Spleen (tissue), 11 donors: Measurements from ENCODE around the gene HCFC1. TPM values are rescaled to one million over a fixed set of nuclear protein-coding genes. Genes with fewer than 3 reads are reported as not detected.
"Not testable (repeated sequence)": the region's sequence is repeated elsewhere in the genome, so short reads cannot be mapped to it uniquely, and the experiment has no call there.

Experiments
- DNase-seq: peaks from one replicate; pipeline ENCODE4 v3.0.0-alpha.2; 2020
- H3K27ac ChIP-seq, 8 donors: fragments of 200-600 bp; sonication (generic) in 7 of 8; 1 replicate in 4 of 8; 2 replicates in 4 of 8; pipeline versions ENCODE4 v1.5.0 to v1.8.0; 2016 to 2021; ENCODE audit warnings: inconsistent platforms in 4 of 8, mild to moderate bottlenecking in 4 of 8, moderate library complexity in 1 of 8
- H3K27me3 ChIP-seq, 7 donors: fragments of 200-600 bp; sonication (generic) in 6 of 7; replicated peaks in 1 of 7; 1 replicate in 4 of 7; 2 replicates in 3 of 7; pipeline versions ENCODE4 v1.5.0 to v1.8.0; 2016 to 2021; ENCODE audit warnings: inconsistent platforms in 3 of 7, mild to moderate bottlenecking in 1 of 7
- H3K36me3 ChIP-seq, 6 donors: fragments of 200-600 bp; sonication (generic) in 5 of 6; 1 replicate in 4 of 6; 2 replicates in 2 of 6; pipeline versions ENCODE4 v1.5.0 to v1.8.0; 2016 to 2021; ENCODE audit warnings: inconsistent platforms in 2 of 6
- H3K4me1 ChIP-seq, 6 donors: fragments of 200-600 bp; sonication (generic) in 5 of 6; 1 replicate in 3 of 6; 2 replicates in 3 of 6; pipeline versions ENCODE4 v1.5.0 to v1.8.0; 2016 to 2021; ENCODE audit warnings: inconsistent platforms in 3 of 6
- H3K4me3 ChIP-seq, 8 donors: fragments of 200-600 bp; sonication (generic) in 7 of 8; 1 replicate in 4 of 8; 2 replicates in 4 of 8; pipeline versions ENCODE4 v1.5.0 to v1.8.0; 2016 to 2021; ENCODE audit warnings: inconsistent platforms in 4 of 8, mild to moderate bottlenecking in 4 of 8, moderate library complexity in 2 of 8
- H3K9me3 ChIP-seq, 8 donors: fragments of 200-600 bp; sonication (generic) in 7 of 8; 1 replicate in 4 of 8; 2 replicates in 4 of 8; pipeline versions ENCODE4 v1.5.0 to v1.8.0; 2016 to 2021; ENCODE audit warnings: inconsistent platforms in 4 of 8
- CTCF ChIP-seq, 11 experiments: fragments of 200-600 bp in 7 of 11; fragments of 450-650 bp in 4 of 11; sonication (generic) in 4 of 11; IDR thresholded peaks in 8 of 11; conservative IDR thresholded peaks in 3 of 11; 1 replicate in 7 of 11; 2 replicates in 4 of 11; pipeline versions ENCODE4 v1.4.0 to v1.8.0; 2016 to 2021; ENCODE audit warnings: antibody characterized with exemption in 11 of 11, inconsistent platforms in 4 of 11, mild to moderate bottlenecking in 1 of 11
- POLR2A ChIP-seq, 3 donors: fragments of 450-650 bp; IDR thresholded peaks; one replicate each; pipeline ENCODE4 v1.5.1; 2017; ENCODE audit warnings: antibody characterized with exemption in 3 of 3, mild to moderate bottlenecking in 1 of 3
- POLR2AphosphoS5 ChIP-seq, 3 donors: sonication (generic); formaldehyde crosslinking; IDR thresholded peaks; one replicate each; pipeline ENCODE4 v1.5.1; 2017; ENCODE audit warnings: antibody characterized with exemption in 3 of 3
- WGBS, 5 donors: extraction: QIAGEN DNeasy Blood & Tissue Kit in 3 of 5; methylation state at CpG; one replicate each; pipeline versions ENCODE4 v1.1.5 to v1.1.7; 2013 to 2018; 5-methylcytosine and 5-hydroxymethylcytosine counted together
- intact Hi-C: fragments of 100-400 bp; cut with DNase I; formaldehyde crosslinking; loops from one replicate; pipeline ENCODE4 v1.15.0; 2023; ENCODE audit warnings: low total_unique reads
- polyA plus RNA-seq, 3 donors: library from polyadenylated mRNA; stranded (reverse); fragments of 200-250 nt; gene quantifications; one replicate each; pipeline ENCODE4 v1.2.1, GENCODE V29; 2013
- total RNA-seq, 7 donors: library from RNA; depleted of rRNA in 3 of 7; stranded (reverse); fragments of >200 nt in 3 of 7; fragmentation: NEBNext Ultra II Directional in 4 of 7; extraction: Animal tissue kit (Norgen Biotek cat#: 25700) in 4 of 7; gene quantifications; one replicate each; pipeline versions ENCODE4 v1.1.0 to v1.2.1, GENCODE V29; 2016 to 2021
- donor health status: healthy with polysubstance abuse.
- donor health status: DM: no; HTN: no; CAD: no; lungs with moderate emphysema.
- donor health status: DM: no; HTN: no; CAD: no.
- donor health status: Bipolar disorder and iron deficiency.
- donor health status: healthy.
- donor health status: DM: no; HTN: no; CAD: no.
- donor health status: DM: yes; HTN: yes; CAD: no.

The HCFC1 gene
- total and polyA plus RNA-seq, 10 donors: 9.5 to 86.5 (median 60.8) TPM

GRCh38 chrX:153995504-153995903 lies 23.9 kb upstream of the HCFC1 start:
- WGBS, 5 donors: 93 to 99% (median 96%) methylated on average over 6 to 8 of the region's 8 CpGs
- H3K4me3 ChIP-seq: no peak overlapping the region
- H3K36me3 ChIP-seq: no peaks in the 10 kb centered on the region
- DNase-seq: no peak
- TF ChIP-seq POLR2AphosphoS5 (IDR thresholded peaks at IDR 0.05) (no peak), POLR2A (IDR thresholded peaks at IDR 0.05) (no peak), CTCF (IDR thresholded peaks at IDR 0.05 in 8 of 11, conservative IDR thresholded peaks at IDR 0.05 in 3 of 11) (no peak)
- peaks cover 0 to 25% (median 3%) of the 10 kb centered on the region in 6 donors for H3K4me1 ChIP-seq
- H3K27me3 ChIP-seq: peaks cover 0 to 4% (median 0%) of the 10 kb centered on the region in 7 donors
- H3K27ac ChIP-seq: no peak overlapping the region
- intact Hi-C loops: no loop called here
- H3K9me3 ChIP-seq: no peaks in the 10 kb centered on the region

- H3K27ac ChIP-seq, H3K4me3 ChIP-seq, H3K36me3 ChIP-seq, H3K9me3 ChIP-seq, H3K27me3 ChIP-seq, intact Hi-C loops, DNase-seq: not testable (repeated sequence)
- WGBS, 5 donors: 31 to 100% (median 72%) methylated on average over 1 to 4 of the region's 5 CpGs
- peaks cover 0 to 18% (median under 1%) of the 10 kb centered on the region in 6 donors for H3K4me1 ChIP-seq
Observed at GRCh38 chrX:153994398-153994797, 22.8 kb upstream of the HCFC1 start.

- DNase-seq: no peak
- intact Hi-C loops: no loop called here
- 80 to 90% (median 84%) methylated on average over 9 to 10 of the region's 10 CpGs for WGBS, 5 donors
- no peaks in the 10 kb centered on the region for H3K36me3 ChIP-seq
- H3K4me1 ChIP-seq: peaks cover 0 to 14% (median 0%) of the 10 kb centered on the region in 6 donors
- TF ChIP-seq POLR2AphosphoS5 (IDR thresholded peaks at IDR 0.05): no peak
- no peak for TF ChIP-seq CTCF (IDR thresholded peaks at IDR 0.05 in 8 of 11, conservative IDR thresholded peaks at IDR 0.05 in 3 of 11)
- TF ChIP-seq POLR2A (IDR thresholded peaks at IDR 0.05): no peak
- no peaks in the 10 kb centered on the region for H3K9me3 ChIP-seq
- H3K27me3 ChIP-seq: peaks cover 0 to 4% (median 0%) of the 10 kb centered on the region in 7 donors
- no peak overlapping the region for H3K27ac ChIP-seq
- no peak overlapping the region for H3K4me3 ChIP-seq
Observed at GRCh38 chrX:153993978-153994377, 22.4 kb upstream of the HCFC1 start.

GRCh38 chrX:153993079-153993478 lies 21.5 kb upstream of the HCFC1 start:
- H3K4me3 ChIP-seq: no peak overlapping the region
- no peak overlapping the region for H3K27ac ChIP-seq
- WGBS, 5 donors: 86 to 97% (median 91%) methylated on average over 12 of the region's 12 CpGs; no CpG with 5 or more reads in 1 of the 5 donors
- H3K27me3 ChIP-seq: peaks cover 0 to 4% (median 0%) of the 10 kb centered on the region in 7 donors
- DNase-seq: no peak
- TF ChIP-seq POLR2A (IDR thresholded peaks at IDR 0.05) (no peak), POLR2AphosphoS5 (IDR thresholded peaks at IDR 0.05) (no peak), CTCF (IDR thresholded peaks at IDR 0.05 in 8 of 11, conservative IDR thresholded peaks at IDR 0.05 in 3 of 11) (no peak)
- H3K4me1 ChIP-seq: peaks cover 0 to 14% (median 0%) of the 10 kb centered on the region in 6 donors
- intact Hi-C loops: no loop called here
- H3K36me3 ChIP-seq: no peaks in the 10 kb centered on the region
- no peaks in the 10 kb centered on the region for H3K9me3 ChIP-seq

GRCh38 chrX:153992180-153992579 lies 20.6 kb upstream of the HCFC1 start:
- DNase-seq: no peak
- intact Hi-C loops: no loop called here

More at GRCh38 chrX:153992180-153992579, 20.6 kb upstream of the HCFC1 start:
- no peak overlapping the region for H3K4me3 ChIP-seq
- TF ChIP-seq CTCF (IDR thresholded peaks at IDR 0.05 in 8 of 11, conservative IDR thresholded peaks at IDR 0.05 in 3 of 11) (no peak), POLR2AphosphoS5 (IDR thresholded peaks at IDR 0.05) (no peak), POLR2A (IDR thresholded peaks at IDR 0.05) (no peak)
- no peaks in the 10 kb centered on the region for H3K36me3 ChIP-seq
- H3K27me3 ChIP-seq: peaks cover 0 to 4% (median 0%) of the 10 kb centered on the region in 7 donors
- no peaks in the 10 kb centered on the region for H3K9me3 ChIP-seq
- no peak overlapping the region for H3K27ac ChIP-seq
- 45 to 80% (median 68%) methylated on average over 8 of the region's 8 CpGs for WGBS, 5 donors
- H3K4me1 ChIP-seq: peaks cover 0 to 14% (median 0%) of the 10 kb centered on the region in 6 donors
